Breast epithelium (tissue), 3 donors: ENCODE measurements around the gene TCTA.

Source experiments
- POLR2A ChIP-seq: fragments of 450-650 bp; IDR thresholded peaks from one replicate; pipeline ENCODE4 v1.6.1; 2016; ENCODE audit warnings: antibody characterized with exemption, mild to moderate bottlenecking, moderate library complexity
- POLR2AphosphoS5 ChIP-seq, 3 donors: sonication (generic); formaldehyde crosslinking; IDR thresholded peaks; one replicate each; pipeline ENCODE4 v1.6.1; 2017; ENCODE audit warnings: antibody characterized with exemption in 3 of 3
- TF ChIP-seq, protein P1 (sequence below), 3 donors: fragments of 450-650 bp; IDR thresholded peaks; one replicate each; pipeline ENCODE4 v1.5.1; 2016 to 2017; ENCODE audit warnings: antibody characterized with exemption in 3 of 3, mild to moderate bottlenecking in 3 of 3, moderate library complexity in 3 of 3

DNA sequence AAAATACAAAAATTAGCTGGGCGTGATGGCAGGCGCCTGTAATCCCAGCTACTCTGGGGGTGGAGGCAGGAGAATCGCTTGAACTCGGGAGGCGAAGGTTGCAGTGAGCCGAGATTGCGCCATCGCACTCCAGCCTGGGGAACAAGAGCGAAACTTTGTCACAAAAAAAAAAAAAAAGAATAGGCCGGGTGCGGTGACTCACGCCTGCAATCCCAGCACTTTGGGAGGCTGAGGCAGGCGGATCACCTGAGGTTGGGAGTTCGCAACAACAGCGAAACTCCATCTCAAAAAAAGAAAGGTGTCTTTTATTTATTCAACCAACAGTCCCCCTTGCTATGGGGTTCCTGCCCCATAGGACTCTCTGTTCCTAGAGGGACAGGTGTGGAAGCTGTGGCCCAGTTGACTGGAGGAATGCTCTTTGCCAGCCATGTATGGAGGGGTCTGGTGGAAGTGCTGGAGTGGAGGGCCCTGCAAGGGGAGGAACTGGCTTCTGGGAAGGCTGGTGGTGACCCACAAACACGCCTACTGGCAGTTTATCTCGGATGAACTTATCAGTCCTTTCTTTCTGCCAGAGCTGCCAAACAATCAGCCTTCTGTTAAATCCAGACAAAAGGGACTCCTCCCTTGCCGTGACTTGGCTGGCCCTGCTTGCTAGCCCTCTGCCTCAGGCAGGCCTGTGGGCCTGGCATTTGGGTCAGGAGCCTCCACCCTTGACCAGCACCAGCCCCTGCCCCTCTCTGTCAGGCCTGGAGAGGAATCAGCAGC, 53.2 kb downstream of the TCTA start:
- TF ChIP-seq POLR2AphosphoS5 (IDR thresholded peaks at IDR 0.05) (no peak), POLR2A (no peak)
- TF ChIP-seq, protein P1, sequence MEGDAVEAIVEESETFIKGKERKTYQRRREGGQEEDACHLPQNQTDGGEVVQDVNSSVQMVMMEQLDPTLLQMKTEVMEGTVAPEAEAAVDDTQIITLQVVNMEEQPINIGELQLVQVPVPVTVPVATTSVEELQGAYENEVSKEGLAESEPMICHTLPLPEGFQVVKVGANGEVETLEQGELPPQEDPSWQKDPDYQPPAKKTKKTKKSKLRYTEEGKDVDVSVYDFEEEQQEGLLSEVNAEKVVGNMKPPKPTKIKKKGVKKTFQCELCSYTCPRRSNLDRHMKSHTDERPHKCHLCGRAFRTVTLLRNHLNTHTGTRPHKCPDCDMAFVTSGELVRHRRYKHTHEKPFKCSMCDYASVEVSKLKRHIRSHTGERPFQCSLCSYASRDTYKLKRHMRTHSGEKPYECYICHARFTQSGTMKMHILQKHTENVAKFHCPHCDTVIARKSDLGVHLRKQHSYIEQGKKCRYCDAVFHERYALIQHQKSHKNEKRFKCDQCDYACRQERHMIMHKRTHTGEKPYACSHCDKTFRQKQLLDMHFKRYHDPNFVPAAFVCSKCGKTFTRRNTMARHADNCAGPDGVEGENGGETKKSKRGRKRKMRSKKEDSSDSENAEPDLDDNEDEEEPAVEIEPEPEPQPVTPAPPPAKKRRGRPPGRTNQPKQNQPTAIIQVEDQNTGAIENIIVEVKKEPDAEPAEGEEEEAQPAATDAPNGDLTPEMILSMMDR (IDR thresholded peaks at IDR 0.05), result no peak
